HG02970 (cell line): ENCODE results near the gene TCF3.
"Not testable (repeated sequence)": the region's sequence is repeated elsewhere in the genome, so short reads cannot be mapped to it uniquely, and the experiment has no call there.

ENCODE experiments used
- ATAC-seq: cut with Tn5 transposase; IDR thresholded peaks from one replicate; pipeline ENCODE4 v1.9.1; 2021; ENCODE audit warnings: mild to moderate bottlenecking, moderate library complexity, moderate number of reproducible peaks; ENCODE audit not compliant: unreplicated experiment, low FRiP score

TCF3 gene

DNA sequence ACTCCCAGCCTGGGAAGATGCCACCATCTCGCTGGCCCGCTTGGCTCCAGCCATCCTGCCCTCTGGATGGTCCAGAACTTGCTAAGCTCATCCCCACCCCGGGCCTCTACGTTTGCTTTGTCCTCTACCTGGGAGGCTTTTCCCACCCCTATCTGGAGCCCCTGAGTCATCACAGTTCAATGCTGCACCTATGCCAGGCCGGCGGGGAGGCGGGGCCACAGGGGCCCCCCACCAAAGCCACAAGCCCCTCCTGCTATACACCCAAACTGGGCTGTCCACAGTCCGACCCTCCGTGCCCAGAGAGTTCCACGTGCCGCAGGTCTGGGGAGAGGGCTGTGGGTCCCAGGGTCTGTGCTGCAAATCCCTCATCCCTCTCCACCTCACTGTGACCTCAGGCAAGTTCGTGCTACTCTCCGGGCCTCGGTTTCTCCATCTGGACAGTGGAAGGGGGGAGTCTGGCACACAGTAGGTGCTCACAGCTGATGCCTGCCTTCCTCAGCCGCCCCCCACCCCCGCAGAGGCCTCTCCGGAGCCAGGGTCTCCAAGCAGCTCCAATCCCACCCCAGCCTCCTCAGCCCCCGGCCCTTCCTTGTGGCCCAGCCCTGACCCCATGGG is 1.9 kb upstream of the TCF3 start:
- no peak for ATAC-seq

DNA sequence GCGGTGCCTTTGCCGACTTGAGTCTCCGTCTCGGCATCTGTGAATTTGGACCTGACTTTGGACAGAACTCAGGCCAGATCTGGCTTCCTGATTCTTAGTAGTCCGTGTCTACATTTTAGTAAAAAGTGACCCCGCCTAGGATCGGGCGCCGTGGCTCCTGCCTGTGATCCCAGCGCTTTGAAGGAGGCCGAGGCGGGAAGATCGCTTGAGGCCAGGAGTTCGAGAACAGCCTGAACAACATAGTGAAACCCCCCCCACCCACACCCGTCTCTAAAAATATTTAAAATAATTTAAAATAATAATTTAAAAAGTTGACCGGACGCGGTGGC is 849 bp upstream of the TCF3 start:
- no peak for ATAC-seq

DNA sequence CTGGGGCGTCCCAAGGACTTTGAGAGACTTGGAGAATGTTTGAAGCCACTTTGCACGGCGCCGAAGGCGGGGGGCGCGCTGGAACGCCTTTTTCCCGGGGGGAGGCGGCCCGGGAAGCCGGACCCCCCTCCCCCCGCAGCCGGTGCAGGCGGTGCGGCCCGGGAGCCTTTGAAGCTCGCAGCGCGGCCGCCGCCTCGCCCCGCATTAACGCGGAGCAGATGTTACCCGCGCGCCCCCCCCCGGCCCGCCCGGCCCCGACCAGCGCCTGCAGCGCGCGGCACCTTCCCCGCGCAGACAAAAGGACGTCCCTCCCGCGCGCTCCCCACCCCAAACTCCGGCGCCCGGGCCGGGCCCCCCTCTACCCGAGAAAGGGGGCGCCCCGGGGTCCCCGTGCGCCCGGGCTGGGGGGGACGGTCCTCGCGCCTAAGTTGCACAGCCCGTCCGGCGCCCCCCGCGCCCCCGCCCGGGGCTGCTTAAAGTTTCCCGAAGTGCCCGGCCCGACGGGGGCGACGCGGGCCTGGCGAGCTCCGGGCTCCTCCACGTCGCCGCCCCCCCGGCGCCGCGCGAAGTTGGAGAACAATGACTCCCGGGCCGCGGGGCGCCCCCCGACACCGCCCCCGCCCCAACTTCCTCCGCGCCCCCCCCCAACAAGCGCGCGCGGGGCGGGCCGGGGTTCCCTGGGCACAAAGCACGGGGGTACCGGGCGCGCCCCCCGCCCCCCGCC is 685 bp downstream of the TCF3 start:
- ATAC-seq = no peak

DNA sequence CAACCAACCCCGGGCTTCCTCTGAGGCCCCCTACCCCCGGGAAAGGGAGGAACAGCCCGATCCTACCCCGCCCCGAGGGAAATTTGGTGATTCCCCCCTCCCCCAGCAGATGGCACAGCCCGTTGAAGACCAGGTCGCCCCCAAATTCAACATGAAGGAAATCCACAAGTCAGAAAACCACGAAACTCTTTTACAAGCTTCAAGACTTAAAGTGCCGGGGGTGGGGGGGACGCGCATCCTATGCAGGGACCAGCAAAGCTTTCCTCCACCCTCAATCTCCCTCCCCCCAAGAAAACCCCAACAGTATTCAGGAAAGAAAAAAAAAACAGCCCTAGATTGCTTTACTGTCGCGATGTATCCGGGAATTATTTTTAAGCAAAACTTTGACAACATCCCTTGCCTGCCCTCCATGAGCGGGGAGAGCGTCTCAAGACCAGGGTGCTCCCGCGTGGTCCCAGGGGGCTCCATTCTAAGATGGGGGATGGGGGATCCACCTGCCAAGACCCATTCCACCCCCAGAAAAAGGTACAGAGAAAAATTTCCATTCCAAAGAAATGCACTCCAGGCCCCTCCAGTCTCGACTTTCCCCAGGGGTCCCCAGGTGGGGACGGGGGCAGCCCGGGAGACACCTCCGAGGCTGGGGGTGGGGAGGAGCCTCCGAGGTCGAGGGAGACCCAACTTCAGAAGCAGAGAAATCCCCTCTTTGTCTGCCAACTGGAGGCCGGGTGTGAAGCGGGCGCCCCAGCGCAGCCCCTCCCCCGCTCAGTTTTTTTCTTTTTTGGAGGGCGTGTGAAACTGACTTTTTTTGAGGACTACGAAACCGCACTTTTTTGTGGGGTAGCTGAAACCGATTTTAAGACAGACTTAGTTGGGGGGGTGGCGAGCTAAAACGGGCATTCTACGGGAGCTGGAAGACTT is 1.5 kb downstream of the TCF3 start:
- no peak for ATAC-seq

DNA sequence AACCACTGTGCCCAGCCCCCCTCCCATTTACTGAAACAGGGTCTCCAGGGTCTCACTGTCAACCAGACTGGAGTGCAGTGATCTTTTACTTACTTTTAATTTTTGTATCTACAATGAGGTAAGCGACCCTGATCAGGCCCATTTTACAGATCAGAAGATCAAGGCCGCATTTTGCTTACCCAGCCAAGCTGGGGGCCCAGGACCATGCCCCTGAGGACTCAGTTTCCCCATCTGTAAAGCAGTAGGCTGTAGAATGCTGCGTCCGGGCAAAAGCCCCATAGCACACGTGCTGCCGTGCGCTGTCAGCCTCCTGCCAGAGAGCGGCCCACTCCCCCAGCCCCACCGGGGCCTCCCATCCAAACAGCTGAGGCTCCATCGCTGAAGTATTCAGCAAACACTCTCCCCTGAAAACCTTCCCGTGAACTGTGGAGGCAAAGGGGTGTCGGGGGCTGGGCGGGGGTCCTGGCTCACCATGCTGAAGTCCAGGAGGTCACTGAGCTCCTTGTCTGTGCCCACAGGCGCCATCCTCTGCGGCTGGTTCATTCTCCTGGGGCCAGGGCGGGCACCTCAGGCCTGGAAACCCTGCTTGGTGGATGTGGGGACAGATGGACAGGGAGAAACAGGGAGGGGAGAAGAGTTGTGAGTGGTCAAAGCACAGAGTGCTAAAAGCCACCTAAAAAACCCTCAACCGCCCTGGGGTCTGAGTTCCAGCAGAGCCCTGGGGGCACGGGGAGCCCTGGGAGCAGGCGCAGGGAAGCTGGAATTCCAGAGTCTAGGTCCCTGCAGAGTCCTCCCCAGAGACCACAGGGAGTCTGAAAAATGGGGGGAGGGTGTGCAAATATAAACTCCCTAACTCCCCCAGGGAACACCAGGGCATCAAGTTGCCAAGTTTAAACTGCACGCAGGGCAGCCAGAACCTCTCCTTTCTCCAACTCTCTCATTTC is 2.4 kb downstream of the TCF3 start:
- ATAC-seq = no peak

DNA sequence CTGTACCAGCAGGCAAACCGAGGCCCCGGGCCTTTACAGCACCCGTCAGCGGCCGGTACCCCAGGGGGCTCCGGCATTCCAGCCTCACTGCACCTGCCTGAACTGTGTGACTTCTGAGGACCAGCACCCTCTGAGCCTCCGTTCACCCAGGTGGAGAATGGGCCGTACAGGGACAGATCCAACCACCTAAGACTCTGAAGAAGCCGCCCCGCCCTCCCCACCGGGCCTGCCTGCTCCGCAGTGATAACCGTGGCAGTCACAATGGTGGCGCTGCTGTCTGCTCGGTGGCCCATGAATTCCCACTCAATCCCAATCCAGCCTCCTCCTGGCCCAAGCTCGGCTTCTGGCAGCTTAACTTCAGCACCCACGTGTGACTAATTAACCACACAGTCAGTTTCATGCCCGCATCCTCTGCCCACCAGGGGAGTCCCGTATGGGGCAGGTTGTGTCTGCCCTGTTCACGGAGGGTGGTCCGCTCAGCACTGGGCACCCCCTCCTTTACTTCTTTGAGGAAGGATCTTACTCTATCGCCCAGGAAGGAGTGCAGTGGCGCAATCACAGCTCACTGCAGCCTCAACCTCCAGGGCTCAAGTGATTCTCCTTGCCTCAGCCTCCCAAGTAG is 3.4 kb downstream of the TCF3 start:
- no peak for ATAC-seq

DNA sequence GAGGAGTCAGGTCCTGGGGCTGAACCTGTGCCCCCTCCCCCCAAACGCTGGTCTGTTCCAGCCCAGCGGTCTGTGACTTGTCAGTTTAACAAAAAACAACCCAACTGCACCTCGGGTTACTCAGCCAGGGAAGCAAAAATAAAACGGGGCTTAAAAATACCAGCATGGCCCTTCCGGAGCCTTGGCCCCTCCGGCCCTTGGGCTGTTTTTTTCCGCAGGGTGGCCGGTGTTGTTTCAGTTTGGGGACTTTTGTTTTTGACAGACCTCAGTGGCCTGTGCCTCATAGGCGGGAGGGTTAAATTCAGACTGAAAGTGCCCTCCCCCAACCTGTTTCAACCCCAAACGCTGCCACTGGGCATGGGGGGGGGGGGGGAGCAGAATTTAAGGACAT is 4.0 kb downstream of the TCF3 start:
- no peak for ATAC-seq

DNA sequence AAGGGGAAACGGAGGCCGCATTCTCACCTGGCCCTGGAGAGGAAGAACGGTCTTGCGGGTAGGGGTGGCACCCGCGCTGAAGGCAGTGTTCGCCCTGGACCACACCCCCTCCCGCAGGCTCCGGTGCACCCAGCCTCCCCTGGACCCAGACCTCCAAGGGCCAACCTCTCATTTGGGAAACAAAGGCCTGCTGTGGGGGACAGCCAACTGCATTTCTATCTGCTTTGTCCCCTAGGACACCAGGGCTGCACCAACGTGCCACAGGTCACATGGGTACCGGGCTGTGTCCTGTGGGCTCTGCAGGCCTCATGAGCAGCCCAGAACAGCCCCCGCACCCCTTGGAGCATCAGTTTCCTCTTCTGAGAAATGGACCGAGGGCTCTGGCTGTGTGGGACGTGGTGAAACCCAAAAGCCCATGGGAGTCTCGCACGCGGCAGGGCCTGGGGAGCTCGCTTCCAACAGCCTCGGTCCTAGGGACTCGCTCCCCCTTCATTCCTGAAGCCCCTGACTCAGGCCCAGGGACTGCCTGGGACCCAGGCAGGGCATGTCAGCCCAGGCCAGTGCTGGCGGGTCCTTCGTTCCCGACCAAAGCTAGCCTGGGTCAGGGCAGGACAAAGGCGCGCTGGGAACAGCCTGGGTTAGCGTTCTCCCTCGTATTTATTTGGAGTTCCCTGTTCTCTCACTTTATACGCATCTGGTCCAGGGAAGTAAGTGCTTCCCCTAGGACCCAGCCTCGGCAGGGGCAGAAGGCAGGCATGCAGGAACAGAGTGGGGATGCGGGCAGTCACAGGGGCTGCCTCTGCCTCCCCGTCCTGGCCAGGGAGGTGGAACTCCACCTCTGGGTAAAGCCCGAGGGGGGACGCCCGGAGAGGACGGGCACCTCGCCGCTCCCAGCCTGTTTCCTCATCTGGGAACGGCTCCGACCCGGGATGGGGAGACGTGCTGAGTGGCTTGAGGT is 4.6 kb downstream of the TCF3 start:
- ATAC-seq = no peak

DNA sequence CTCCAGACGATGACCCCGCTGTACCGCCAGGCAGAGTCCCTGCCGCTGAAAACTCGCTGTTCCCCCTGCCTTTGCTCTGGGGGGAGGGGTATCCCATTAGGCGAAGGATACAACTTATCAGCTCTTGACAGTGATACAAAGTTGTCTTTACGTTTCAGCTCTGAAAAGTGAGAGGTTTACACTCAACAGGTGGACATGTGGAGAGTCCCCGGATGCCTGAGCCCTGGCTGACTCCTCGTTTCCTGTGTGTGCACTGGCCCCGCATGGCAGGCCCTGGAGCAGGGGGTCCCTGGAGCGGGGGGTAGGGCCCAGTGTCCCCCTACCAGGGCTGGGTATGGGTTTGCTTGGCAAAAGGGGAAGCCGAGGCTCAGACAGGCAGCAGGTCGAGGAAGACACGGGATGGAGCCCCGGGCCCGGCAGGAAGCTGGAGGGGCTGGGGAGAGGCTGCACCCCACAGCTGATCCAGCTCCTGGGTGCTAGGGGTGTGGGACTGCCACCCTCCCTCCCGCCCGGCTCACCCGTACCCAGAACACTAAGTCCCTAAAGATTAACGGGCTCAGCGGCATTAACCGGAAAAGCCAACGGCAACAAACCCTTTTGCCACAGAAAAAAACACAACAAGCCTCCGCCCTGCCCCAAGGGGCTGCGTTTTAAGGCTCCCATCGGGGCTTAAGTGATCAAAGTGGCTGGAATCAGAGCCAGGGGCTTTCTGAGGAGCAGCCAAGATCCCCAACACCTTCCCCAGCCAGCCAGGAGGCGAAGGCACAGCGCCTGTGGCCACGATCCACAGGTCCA is 5.6 kb downstream of the TCF3 start:
- ATAC-seq = no peak

DNA sequence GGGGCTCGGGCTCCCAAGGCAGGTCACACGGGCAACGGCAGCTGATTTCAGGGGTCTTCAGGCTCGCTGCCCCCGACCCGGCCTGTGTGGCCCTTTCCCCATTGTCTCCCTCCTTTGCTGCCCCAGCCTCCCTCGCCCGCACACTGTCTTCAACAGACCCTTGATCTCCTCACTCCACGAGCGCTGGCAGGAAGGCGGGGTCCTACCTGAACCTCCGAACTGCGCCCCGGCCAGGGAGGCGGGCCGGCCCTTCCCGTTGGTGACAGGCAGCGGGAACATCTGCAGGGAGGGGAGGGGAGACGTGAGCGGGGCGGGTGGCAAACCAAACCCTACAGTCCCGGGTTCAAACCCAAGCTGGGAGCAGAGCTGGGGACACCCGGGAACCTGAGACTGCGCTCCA is 6.3 kb downstream of the TCF3 start:
- no peak for ATAC-seq

DNA sequence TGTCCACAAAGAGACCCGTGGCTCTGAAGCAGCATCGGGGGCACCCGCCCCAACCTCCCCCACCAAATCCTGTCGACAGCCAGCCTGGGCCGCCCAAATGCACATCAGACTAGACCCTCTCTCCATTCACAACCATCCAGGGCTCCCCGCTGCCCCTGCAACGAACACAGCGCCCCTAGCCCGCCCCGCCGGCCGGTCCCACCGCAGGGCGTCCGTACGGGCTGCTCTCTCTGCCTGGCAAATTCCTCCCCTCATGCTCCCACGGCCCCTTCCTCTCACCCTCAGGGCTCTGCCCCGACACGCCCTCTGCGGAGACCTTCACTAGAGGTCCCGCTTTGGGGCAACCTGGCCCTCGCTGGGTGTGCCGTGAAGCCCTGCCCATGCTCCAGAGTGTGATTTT is 7.1 kb downstream of the TCF3 start:
- ATAC-seq = no peak

DNA sequence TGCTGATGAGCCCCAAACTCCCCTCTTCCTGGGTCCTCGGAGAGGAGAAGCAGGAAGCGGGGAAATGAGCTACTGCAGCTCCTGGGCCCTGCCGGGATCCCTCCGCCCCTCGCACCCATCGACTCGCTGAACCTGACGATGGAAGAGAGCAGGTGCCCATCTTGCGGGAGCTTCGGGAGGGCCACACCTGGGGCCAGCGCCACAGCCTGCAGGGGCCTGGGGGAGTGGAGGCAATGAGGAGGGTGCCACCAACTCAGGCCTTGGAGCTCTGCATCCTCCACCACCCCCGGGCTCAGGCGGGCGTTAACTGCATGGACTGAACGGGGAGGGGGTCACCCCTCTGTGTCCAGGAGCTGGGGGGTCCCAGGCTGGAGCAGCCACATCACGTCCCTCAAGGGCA is 8.3 kb downstream of the TCF3 start:
- no peak for ATAC-seq

DNA sequence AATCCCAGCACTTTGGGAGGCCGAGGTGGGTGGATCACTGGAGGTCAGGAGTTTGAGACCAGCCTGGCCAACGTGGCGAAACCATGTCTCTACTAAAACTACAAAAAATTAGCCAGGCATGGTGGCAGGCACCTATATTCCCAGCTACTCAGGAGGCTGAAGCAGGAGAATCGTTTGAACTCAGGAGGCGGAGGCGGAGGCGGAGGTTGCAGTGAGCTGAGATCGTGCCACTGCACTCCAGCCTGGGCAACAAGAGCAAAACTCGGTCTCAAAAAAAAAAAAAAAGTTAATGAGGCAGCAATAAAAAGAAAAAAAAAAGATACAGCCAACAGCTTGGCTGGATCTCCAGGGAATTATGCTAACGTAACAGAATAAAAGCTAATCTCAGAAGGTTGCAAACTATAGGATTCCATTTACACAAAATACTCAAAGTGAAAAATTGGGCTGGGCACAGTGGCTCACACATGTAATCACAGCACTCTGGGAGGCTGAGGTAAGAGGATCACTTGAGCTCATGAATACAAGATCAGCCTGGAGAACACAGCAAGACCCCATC is 11.4 kb downstream of the TCF3 start:
- not testable (repeated sequence) for ATAC-seq

DNA sequence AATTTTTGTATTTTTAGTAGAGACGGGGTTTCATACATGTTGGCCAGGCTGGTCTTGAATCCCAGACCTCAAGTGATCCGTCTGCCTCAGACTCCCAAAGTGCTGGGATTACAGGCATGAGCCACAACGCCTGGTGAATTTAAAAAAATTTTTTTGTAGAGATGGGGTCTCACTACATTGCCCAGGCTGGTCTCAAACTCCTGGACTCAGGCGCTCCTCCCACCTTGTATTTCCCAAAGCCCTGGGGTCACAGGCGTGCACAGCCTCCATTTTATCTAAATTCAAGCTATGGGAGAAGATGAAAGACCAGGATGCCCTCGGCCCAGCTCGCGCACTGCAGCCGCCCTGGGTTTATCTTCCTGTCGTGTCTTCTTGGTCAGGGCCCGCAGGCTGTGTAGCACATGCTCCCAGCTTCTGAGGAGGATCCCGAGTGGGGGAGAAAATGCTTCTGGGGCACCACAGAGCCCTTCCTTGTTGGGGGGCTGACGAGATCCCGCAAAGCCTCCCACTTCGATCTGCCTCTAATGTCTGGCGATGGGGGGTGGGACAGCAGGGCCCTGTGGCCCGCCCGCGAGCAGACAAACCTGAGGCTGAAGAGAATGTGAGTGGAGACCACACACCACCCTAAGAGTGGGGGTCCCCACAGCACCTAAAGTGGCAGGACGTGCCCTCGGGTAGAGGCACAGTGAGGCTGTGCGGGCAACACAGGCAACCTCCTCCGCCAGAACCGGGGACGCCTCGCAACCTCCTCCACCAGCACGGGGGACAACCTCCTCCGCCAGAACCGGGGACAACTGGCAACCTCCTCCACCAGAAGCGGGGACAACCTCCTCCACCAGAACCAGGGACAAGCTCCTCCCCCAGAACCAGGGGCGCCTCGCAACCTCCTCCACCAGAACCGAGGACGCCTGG is 15.8 kb downstream of the TCF3 start:
- ATAC-seq = no peak

DNA sequence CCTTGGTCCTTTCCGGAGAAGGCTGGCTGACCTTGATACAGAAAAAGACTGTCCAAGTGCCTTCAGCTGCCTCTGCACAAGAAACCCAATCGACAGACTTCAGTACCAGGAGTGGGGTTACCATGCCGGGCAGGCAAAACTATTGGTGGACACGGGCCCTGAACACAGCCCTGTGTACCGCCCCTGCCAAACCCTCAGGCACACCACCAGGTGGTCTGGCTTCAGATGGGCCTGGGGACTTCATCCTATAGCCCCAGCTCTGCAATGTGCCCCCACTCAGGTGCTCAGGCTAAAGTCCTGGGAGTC is 17.5 kb downstream of the TCF3 start:
- no peak for ATAC-seq

DNA sequence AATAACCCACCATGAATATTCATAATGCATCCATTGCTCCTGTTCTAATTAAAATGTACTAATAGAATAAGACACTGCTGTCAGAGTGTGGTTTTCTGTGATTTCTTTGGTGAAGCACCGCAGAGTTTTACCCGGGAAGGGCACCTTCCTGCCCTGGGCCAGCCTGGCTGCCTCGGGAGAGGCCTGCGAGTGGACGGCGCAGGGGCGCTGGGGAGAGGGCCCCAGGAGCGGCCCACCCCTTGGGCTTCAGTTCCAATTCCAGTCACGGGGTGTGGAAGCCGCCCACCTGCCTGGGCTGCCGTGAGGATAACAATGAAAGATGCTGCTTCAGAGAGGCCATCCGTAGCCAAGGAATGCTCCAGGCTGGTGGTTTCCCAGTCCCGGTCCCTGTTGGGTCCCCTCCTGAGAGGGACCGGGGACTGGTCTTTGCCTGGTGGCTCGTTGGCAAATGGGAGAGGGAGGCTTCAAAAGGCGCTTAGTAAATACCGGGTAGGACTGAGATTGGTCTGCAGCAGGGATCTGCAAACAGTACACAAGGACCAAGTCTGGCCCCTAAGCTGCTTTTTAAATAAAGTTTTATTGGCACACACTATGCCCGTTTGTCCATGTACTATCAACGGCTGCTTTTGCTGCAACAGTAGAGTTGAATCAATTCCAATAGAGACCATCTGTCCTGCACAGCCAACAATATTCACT is 18.0 kb downstream of the TCF3 start:
- no peak for ATAC-seq
